Natural killer cell (primary cell): ENCODE data around the gene INPP4B. TPM values are rescaled to one million over a fixed set of nuclear protein-coding genes. Genes with fewer than 3 reads are reported as not detected.

Experiments used
- ATAC-seq, 3 donors: fragments of 150-1000 bp in 2 of 3; fragments of 200-7000 bp in 1 of 3; cut with Tn5 transposase; 1 replicate in 1 of 3; 2 replicates in 2 of 3; pipeline ENCODE4 v1.10.0; 2021; ENCODE audit warnings: mild to moderate bottlenecking in 2 of 3, moderate library complexity in 2 of 3
- DNase-seq, 2 donors: peaks; one replicate each; pipeline versions ENCODE4 v3.0.0 to v3.0.0-alpha.2; 2013 to 2021; ENCODE audit warnings: mixed read lengths in 1 of 2
- H3K27ac ChIP-seq: one replicate; pipeline ENCODE4 v1.5.1; 2013; ENCODE audit warnings: mild to moderate bottlenecking, low read length
- H3K27me3 ChIP-seq: one replicate; pipeline ENCODE4 v1.6.1; 2013; ENCODE audit warnings: low read length; ENCODE audit not compliant: control insufficient read depth, insufficient read depth
- H3K36me3 ChIP-seq: one replicate; pipeline ENCODE4 v1.6.1; 2013; ENCODE audit warnings: low read length; ENCODE audit not compliant: control insufficient read depth, insufficient read depth
- H3K4me1 ChIP-seq: one replicate; pipeline ENCODE4 v1.6.1; 2013; ENCODE audit warnings: low read length; ENCODE audit not compliant: control insufficient read depth, insufficient read depth
- H3K4me3 ChIP-seq: one replicate; pipeline ENCODE4 v1.5.1; 2013; ENCODE audit warnings: low read length
- H3K9me3 ChIP-seq: one replicate; pipeline ENCODE4 v1.6.1; 2013; ENCODE audit warnings: low read length; ENCODE audit not compliant: control insufficient read depth, insufficient read depth
- H3K27ac Mint-ChIP-seq, 2 donors: one replicate each; pipeline ENCODE4 v1.8.0; 2022; ENCODE audit warnings: mild to moderate bottlenecking in 2 of 2, mixed read lengths in 2 of 2, moderate library complexity in 1 of 2
- H3K27me3 Mint-ChIP-seq, 2 donors: one replicate each; pipeline ENCODE4 v1.8.0; 2022; ENCODE audit warnings: low read depth in 2 of 2, mixed read lengths in 2 of 2
- H3K36me3 Mint-ChIP-seq: one replicate; pipeline ENCODE4 v1.8.0; 2022; ENCODE audit warnings: mixed read lengths
- H3K4me1 Mint-ChIP-seq, 2 donors: one replicate each; pipeline ENCODE4 v1.8.0; 2022; ENCODE audit warnings: mixed read lengths in 2 of 2
- H3K4me3 Mint-ChIP-seq: one replicate; pipeline ENCODE4 v1.8.0; 2022; ENCODE audit warnings: mild to moderate bottlenecking, moderate library complexity, mixed read lengths
- H3K9me3 Mint-ChIP-seq, 2 donors: one replicate each; pipeline ENCODE4 v1.8.0; 2022; ENCODE audit warnings: mixed read lengths in 2 of 2
- CTCF ChIP-seq: fragments of 200-600 bp; IDR thresholded peaks from one replicate; pipeline ENCODE4 v1.8.0; 2022; ENCODE audit warnings: antibody characterized with exemption
- WGBS: methylation state at CpG from one replicate; pipeline ENCODE4 v1.1.7; 2013; ENCODE audit warnings: missing lambda C conversion rate; ENCODE audit not compliant: insufficient coverage; 5-methylcytosine and 5-hydroxymethylcytosine counted together
- intact Hi-C: fragments of 100-400 bp; cut with micrococcal nuclease; formaldehyde crosslinking; loops from one replicate; pipeline ENCODE4 v1.14.2; 2022
- total RNA-seq, 4 donors: library from RNA; stranded (reverse); fragments of 120-200 nt in 1 of 4; gene quantifications; one replicate each; pipeline versions ENCODE4 v1.2.3 to v1.2.4, GENCODE V29; 2013 to 2022

The INPP4B gene
- total RNA-seq, 3 donors from 2014 or later (not counting 1 experiment from before 2014, with no cell fraction given): 2.4 to 6.2 (median 4.5) TPM

- no peak overlapping the region for H3K4me3 Mint-ChIP-seq
- no peaks in the 10 kb centered on the region for H3K4me1 Mint-ChIP-seq
- intact Hi-C loops: no loop called here
- H3K4me1 ChIP-seq: no peaks in the 10 kb centered on the region
- no peak for DNase-seq
- no peak overlapping the region for H3K27ac Mint-ChIP-seq
- H3K36me3 Mint-ChIP-seq: no peaks in the 10 kb centered on the region
- no peaks in the 10 kb centered on the region for H3K27me3 ChIP-seq
- no peak for ATAC-seq
- H3K4me3 ChIP-seq: no peak overlapping the region
- H3K9me3 Mint-ChIP-seq: peaks cover 0 to 3% of the 10 kb centered on the region in 2 donors
- no peaks in the 10 kb centered on the region for H3K9me3 ChIP-seq
- H3K27me3 Mint-ChIP-seq: no peaks in the 10 kb centered on the region
- H3K27ac ChIP-seq: no peak overlapping the region
- no peak for TF ChIP-seq CTCF
- no peaks in the 10 kb centered on the region for H3K36me3 ChIP-seq
Measured at GRCh38 chr4:142236268-142236667, 609.8 kb downstream of the INPP4B start.

GRCh38 chr4:142231787-142232186 lies 614.3 kb downstream of the INPP4B start:
- intact Hi-C loops: no loop called here
- Mint-ChIP-seq H3K9me3 (peaks cover 2% of the 10 kb centered on the region in 2 donors), H3K4me1 (no peaks in the 10 kb centered on the region), H3K36me3 (no peaks in the 10 kb centered on the region), H3K27me3 (no peaks in the 10 kb centered on the region), H3K4me3 (no peak overlapping the region), H3K27ac (no peak overlapping the region)
- Histone ChIP-seq H3K9me3 (no peaks in the 10 kb centered on the region), H3K27ac (no peak overlapping the region), H3K4me3 (no peak overlapping the region), H3K27me3 (no peaks in the 10 kb centered on the region), H3K36me3 (no peaks in the 10 kb centered on the region), H3K4me1 (no peaks in the 10 kb centered on the region)
- TF ChIP-seq CTCF: no peak
- no peak for DNase-seq
- ATAC-seq: no peak
- WGBS: no CpG with 5 or more reads among the region's 2 CpGs

- peaks cover 4% of the 10 kb centered on the region in 2 donors for H3K9me3 Mint-ChIP-seq
- H3K27ac Mint-ChIP-seq: no peak overlapping the region
- ATAC-seq: no peak
- intact Hi-C loops: no loop called here
- no peak for TF ChIP-seq CTCF
- no peak overlapping the region for H3K4me3 ChIP-seq
- no peaks in the 10 kb centered on the region for H3K4me1 Mint-ChIP-seq
- WGBS: 95% methylated on average over 2 of the region's 3 CpGs
- no peak for DNase-seq
- H3K27ac ChIP-seq: no peak overlapping the region
- H3K4me3 Mint-ChIP-seq: no peak overlapping the region
- no peaks in the 10 kb centered on the region for H3K36me3 ChIP-seq
- no peaks in the 10 kb centered on the region for H3K36me3 Mint-ChIP-seq
- H3K4me1 ChIP-seq: no peaks in the 10 kb centered on the region
- H3K9me3 ChIP-seq: no peaks in the 10 kb centered on the region
- H3K27me3 ChIP-seq: no peaks in the 10 kb centered on the region
- no peaks in the 10 kb centered on the region for H3K27me3 Mint-ChIP-seq
Measured at GRCh38 chr4:142230991-142231390, 615.1 kb downstream of the INPP4B start.

GRCh38 chr4:142226014-142226413 lies 620.1 kb downstream of the INPP4B start:
- no peak overlapping the region for H3K4me3 Mint-ChIP-seq
- no peaks in the 10 kb centered on the region for H3K4me1 Mint-ChIP-seq
- H3K36me3 Mint-ChIP-seq: no peaks in the 10 kb centered on the region
- TF ChIP-seq CTCF: no peak
- H3K9me3 Mint-ChIP-seq: peaks cover 4% of the 10 kb centered on the region in 2 donors
- no peak overlapping the region for H3K27ac Mint-ChIP-seq
- H3K4me3 ChIP-seq: no peak overlapping the region
- no peaks in the 10 kb centered on the region for H3K36me3 ChIP-seq
- intact Hi-C loops: no loop called here
- H3K27ac ChIP-seq: no peak overlapping the region
- H3K9me3 ChIP-seq: no peaks in the 10 kb centered on the region
- no peaks in the 10 kb centered on the region for H3K27me3 ChIP-seq
- no peak for DNase-seq
- no peaks in the 10 kb centered on the region for H3K4me1 ChIP-seq
- ATAC-seq: no peak
- no peaks in the 10 kb centered on the region for H3K27me3 Mint-ChIP-seq
